Suprapubic skin (tissue), 4 donors: ENCODE data around the gene RTTN. TPM values are rescaled to one million over a fixed set of nuclear protein-coding genes. Genes with fewer than 3 reads are reported as not detected.

ENCODE experiments used
- DNase-seq, 2 donors: peaks; one replicate each; pipeline ENCODE4 v3.0.0-alpha.2; 2019; ENCODE audit warnings: low spot score in 2 of 2
- H3K27ac ChIP-seq: fragments of 200-600 bp; sonication (generic); one replicate; pipeline ENCODE4 v1.5.1; 2019
- H3K27me3 ChIP-seq: fragments of 200-600 bp; sonication (generic); one replicate; pipeline ENCODE4 v1.5.1; 2019
- H3K36me3 ChIP-seq: fragments of 200-600 bp; sonication (generic); one replicate; pipeline ENCODE4 v1.5.1; 2019
- H3K4me1 ChIP-seq: fragments of 200-600 bp; sonication (generic); one replicate; pipeline ENCODE4 v1.5.1; 2019
- H3K4me3 ChIP-seq: fragments of 200-600 bp; sonication (generic); one replicate; pipeline ENCODE4 v1.5.1; 2019; ENCODE audit warnings: mild to moderate bottlenecking
- H3K9me3 ChIP-seq: fragments of 200-600 bp; sonication (generic); one replicate; pipeline ENCODE4 v1.5.1; 2019
- EP300 ChIP-seq: sonication (generic); formaldehyde crosslinking; IDR thresholded peaks from one replicate; pipeline ENCODE4 v1.6.1; 2017; ENCODE audit warnings: antibody characterized with exemption
- POLR2A ChIP-seq, 2 donors: fragments of 450-650 bp; IDR thresholded peaks; one replicate each; pipeline ENCODE4 v1.6.1; 2017; ENCODE audit warnings: antibody characterized with exemption in 2 of 2, mild to moderate bottlenecking in 2 of 2, moderate library complexity in 2 of 2
- POLR2AphosphoS5 ChIP-seq, 3 donors: sonication (generic); formaldehyde crosslinking; IDR thresholded peaks; one replicate each; pipeline ENCODE4 v1.6.1; 2017; ENCODE audit warnings: antibody characterized with exemption in 3 of 3
- WGBS: methylation state at CpG from one replicate; pipeline ENCODE4 v1.1.5; 2018; 5-methylcytosine and 5-hydroxymethylcytosine counted together
- total RNA-seq, 4 donors: library from RNA; depleted of rRNA; stranded (reverse); fragments of >200 nt; gene quantifications; one replicate each; pipeline ENCODE4 v1.1.0, GENCODE V29; 2016
- TF ChIP-seq, protein P1 (sequence below), 2 donors: fragments of 200-600 bp in 1 of 2; fragments of 450-650 bp in 1 of 2; sonication (generic) in 1 of 2; IDR thresholded peaks; one replicate each; pipeline ENCODE4 v1.5.1; 2016 to 2019; ENCODE audit warnings: antibody characterized with exemption in 2 of 2, mild to moderate bottlenecking in 1 of 2, moderate library complexity in 1 of 2

RTTN gene
- total RNA-seq, 4 donors from 2014 or later: 8.4 to 26.1 (median 12.5) TPM

DNA sequence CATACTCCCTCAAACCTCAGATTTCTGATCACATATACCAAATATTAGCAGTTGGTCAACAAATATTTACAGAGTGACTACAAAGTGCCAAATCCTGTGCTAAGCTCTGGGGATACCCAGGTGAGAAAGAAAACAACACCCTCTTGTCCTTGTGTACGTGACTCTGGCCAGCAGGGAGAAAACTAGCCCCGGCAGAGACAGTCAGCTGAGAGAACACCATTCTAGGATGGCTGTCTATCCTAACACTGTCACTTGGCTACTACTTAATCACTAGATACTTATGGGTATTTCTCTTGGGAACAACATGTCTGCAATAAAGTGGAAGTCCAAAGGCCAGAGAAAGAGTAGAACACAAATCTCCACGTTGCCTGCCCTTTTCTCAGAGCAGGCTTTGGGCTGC is 199.9 kb downstream of the RTTN start:
- DNase-seq: no peak
- no peak for TF ChIP-seq EP300
- no peak for TF ChIP-seq POLR2A (IDR thresholded peaks at IDR 0.05)
- no peak for TF ChIP-seq POLR2AphosphoS5 (IDR thresholded peaks at IDR 0.05)
- TF ChIP-seq, protein P1, sequence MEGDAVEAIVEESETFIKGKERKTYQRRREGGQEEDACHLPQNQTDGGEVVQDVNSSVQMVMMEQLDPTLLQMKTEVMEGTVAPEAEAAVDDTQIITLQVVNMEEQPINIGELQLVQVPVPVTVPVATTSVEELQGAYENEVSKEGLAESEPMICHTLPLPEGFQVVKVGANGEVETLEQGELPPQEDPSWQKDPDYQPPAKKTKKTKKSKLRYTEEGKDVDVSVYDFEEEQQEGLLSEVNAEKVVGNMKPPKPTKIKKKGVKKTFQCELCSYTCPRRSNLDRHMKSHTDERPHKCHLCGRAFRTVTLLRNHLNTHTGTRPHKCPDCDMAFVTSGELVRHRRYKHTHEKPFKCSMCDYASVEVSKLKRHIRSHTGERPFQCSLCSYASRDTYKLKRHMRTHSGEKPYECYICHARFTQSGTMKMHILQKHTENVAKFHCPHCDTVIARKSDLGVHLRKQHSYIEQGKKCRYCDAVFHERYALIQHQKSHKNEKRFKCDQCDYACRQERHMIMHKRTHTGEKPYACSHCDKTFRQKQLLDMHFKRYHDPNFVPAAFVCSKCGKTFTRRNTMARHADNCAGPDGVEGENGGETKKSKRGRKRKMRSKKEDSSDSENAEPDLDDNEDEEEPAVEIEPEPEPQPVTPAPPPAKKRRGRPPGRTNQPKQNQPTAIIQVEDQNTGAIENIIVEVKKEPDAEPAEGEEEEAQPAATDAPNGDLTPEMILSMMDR (IDR thresholded peaks at IDR 0.05): no peak
- Histone ChIP-seq H3K27me3 (no peaks in the 10 kb centered on the region), H3K27ac (no peak overlapping the region), H3K4me1 (no peaks in the 10 kb centered on the region), H3K9me3 (no peaks in the 10 kb centered on the region), H3K4me3 (no peak overlapping the region), H3K36me3 (peaks cover 13% of the 10 kb centered on the region)
- 88% methylated on average over 3 of the region's 3 CpGs for WGBS

DNA sequence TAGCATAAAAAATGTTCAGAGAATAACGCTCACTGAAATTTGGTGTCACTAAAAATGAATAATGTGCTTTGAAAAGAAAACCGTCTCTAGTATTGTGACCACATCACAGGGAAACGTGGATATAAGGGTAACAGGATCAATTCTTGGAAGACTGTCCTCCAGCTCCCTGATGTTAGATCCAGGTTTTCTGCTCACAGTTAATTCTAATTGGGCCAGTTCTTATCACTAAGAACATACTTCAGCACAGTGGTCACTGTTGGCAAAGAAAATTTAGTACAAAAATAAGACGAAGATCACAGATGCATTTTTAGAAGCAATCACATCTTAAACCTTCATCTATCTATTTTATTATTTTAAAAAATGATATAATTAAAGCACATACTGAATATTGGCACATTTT is 200.8 kb downstream of the RTTN start:
- Histone ChIP-seq H3K4me3 (no peak overlapping the region), H3K27me3 (no peaks in the 10 kb centered on the region), H3K36me3 (peaks cover 15% of the 10 kb centered on the region), H3K27ac (no peak overlapping the region), H3K9me3 (no peaks in the 10 kb centered on the region), H3K4me1 (no peaks in the 10 kb centered on the region)
- 85% methylated on average over 4 of the region's 4 CpGs for WGBS
- no peak for DNase-seq
- TF ChIP-seq EP300: no peak
- no peak for TF ChIP-seq POLR2AphosphoS5 (IDR thresholded peaks at IDR 0.05)

DNA sequence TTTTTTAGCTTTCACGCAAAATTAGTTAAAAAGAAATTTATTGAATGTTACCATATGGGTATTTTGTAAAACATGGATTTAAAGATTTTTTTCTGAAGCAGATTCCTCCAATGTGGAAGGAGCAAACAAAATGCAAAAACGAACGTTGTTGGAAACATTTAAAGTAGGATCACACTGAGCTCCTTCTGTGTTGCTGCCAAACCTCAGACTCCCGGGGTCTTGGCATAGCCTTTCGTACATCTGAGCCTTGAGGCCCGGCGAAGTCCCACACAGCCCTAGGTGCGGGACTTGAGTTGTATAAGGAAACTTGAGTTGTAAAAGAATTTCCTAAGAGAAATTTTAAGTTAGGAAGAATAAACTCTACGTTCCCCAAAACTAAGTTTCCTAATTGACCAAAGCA is 205.8 kb downstream of the RTTN start:
- no peaks in the 10 kb centered on the region for H3K4me1 ChIP-seq
- H3K4me3 ChIP-seq: no peak overlapping the region
- TF ChIP-seq POLR2AphosphoS5 (IDR thresholded peaks at IDR 0.05) (no peak), POLR2A (IDR thresholded peaks at IDR 0.05) (no peak), EP300 (no peak)
- TF ChIP-seq, protein P1 (IDR thresholded peaks at IDR 0.05): no peak
- WGBS: 60% methylated on average over 9 of the region's 9 CpGs
- no peaks in the 10 kb centered on the region for H3K27me3 ChIP-seq
- peaks cover 11% of the 10 kb centered on the region for H3K36me3 ChIP-seq
- no peak for DNase-seq
- H3K27ac ChIP-seq: no peak overlapping the region
- no peaks in the 10 kb centered on the region for H3K9me3 ChIP-seq

DNA sequence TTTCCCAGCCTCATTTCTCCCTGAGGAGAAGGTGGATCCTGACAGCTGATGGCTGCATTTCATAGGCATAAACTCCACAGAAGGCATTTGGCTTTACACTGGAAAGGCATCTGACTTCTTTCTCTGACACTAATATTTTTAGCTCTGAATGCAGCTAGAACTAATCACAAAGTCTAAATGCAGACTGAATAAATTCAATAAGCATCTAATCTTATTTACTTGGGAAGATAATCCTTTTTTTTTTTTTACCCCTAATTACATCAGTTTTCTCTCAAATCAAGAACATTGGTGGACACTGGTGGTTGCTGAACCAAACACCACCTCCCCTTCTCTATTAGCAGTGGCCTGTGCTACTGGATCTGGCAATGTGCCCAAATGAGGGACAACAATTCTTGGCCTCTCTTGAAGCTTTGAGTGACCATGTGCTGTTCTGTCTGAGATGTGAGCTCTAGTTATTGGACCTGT is 206.9 kb downstream of the RTTN start:
- H3K36me3 ChIP-seq: peaks cover 11% of the 10 kb centered on the region
- TF ChIP-seq, protein P1 (IDR thresholded peaks at IDR 0.05): no peak
- TF ChIP-seq POLR2A (IDR thresholded peaks at IDR 0.05) (no peak), EP300 (no peak), POLR2AphosphoS5 (IDR thresholded peaks at IDR 0.05) (no peak)
- H3K27me3 ChIP-seq: no peaks in the 10 kb centered on the region
- H3K27ac ChIP-seq: no peak overlapping the region
- no peaks in the 10 kb centered on the region for H3K9me3 ChIP-seq
- no peak for DNase-seq
- no peak overlapping the region for H3K4me3 ChIP-seq
- no peaks in the 10 kb centered on the region for H3K4me1 ChIP-seq

DNA sequence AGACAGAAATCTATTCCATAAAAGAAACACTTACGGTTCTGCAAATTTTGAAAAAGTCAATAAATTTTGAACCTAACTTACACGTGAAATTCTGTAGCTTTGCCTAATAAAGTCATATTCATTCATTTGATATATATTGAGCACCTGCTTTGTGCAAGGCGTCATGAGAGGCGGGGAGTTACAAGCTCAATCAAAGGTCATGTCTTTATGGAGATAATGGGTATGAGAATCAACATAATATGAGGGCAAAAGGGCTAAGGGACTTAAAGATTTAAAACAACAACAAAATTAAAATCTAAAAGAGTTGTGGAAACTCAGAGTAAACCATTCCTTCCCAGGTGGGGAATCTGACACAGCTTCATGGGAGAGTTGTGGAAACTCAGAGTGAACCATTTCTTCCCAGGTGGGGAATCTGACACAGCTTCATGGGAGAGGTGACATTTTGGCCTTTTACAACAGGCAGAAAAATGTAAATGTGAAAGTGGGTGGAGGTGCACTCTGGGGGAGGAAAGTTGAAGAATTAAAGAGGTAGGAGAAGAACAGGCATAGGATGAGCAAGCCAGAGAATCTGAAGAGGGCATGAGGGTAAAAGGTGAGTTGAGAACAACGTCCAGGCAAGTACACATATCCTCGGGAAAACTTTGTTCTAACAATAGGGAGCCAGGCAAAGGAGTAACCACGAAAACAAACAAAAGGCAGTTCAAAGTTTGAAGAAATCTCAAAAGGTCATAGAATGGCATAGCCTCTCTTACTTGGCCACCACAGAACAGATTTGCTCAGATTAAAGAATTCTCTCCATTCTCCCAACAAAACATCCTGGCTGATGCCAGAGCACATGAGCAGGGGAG is 208.3 kb downstream of the RTTN start:
- Histone ChIP-seq H3K4me3 (no peak overlapping the region), H3K27ac (no peak overlapping the region), H3K36me3 (peaks cover 11% of the 10 kb centered on the region), H3K9me3 (no peaks in the 10 kb centered on the region), H3K4me1 (no peaks in the 10 kb centered on the region), H3K27me3 (no peaks in the 10 kb centered on the region)
- no peak for DNase-seq
- WGBS: 82% methylated on average over 7 of the region's 7 CpGs
- TF ChIP-seq EP300 (no peak), POLR2AphosphoS5 (IDR thresholded peaks at IDR 0.05) (no peak), POLR2A (IDR thresholded peaks at IDR 0.05) (no peak)
- TF ChIP-seq, protein P1 (IDR thresholded peaks at IDR 0.05): no peak
